AG04449 (cell line): ENCODE results near the gene WDR20.
"Not testable (repeated sequence)": the region's sequence is repeated elsewhere in the genome, so short reads cannot be mapped to it uniquely, and the experiment has no call there.

Experiments
- CTCF ChIA-PET: fragments of 350-600 bp; formaldehyde crosslinking; extraction: SDS; loops from one replicate; lab custom pipeline; 2021; ENCODE audit warnings: antibody characterized with exemption; lab: Yijun Ruan, JAX
- POLR2A ChIA-PET: fragments of 400-600, 350-600 bp; formaldehyde crosslinking; extraction: SDS; loops from one replicate; lab custom pipeline; 2020; ENCODE audit warnings: antibody characterized with exemption, inconsistent platforms; lab: Yijun Ruan, JAX
- DNase-seq: peaks from one replicate; pipeline ENCODE4 v3.0.0-alpha.2; 2010; ENCODE audit warnings: low read depth, low spot score
- H3K4me3 ChIP-seq: 2 replicates; pipeline ENCODE4 v1.5.1; 2011; ENCODE audit warnings: low read depth, mild to moderate bottlenecking, control low read depth, low read length
- CTCF ChIP-seq: IDR thresholded peaks from one replicate; pipeline ENCODE4 v1.5.1; 2011; ENCODE audit warnings: mild to moderate bottlenecking, moderate library complexity, low read length, control low read depth, inconsistent platforms; ENCODE audit not compliant: insufficient read depth; ENCODE audit errors: missing control alignments

The WDR20 gene

GRCh38 chr14:102238766-102239165 is 99.1 kb downstream of the WDR20 start:
- CTCF ChIA-PET: interaction anchor here (0.9 to 5.2 kb wide), 3 partner anchors 22 to 78 kb away, joined by 3 to 113 read pairs (median 6); partner anchors contain the start of gene ZNF839
- DNase-seq: no peak
- POLR2A ChIA-PET: no interaction called here
- no peak for TF ChIP-seq CTCF
- no peak overlapping the region for H3K4me3 ChIP-seq

- ChIA-PET POLR2A (no interaction called here), CTCF (interaction anchor here (0.9 to 5.2 kb wide), 2 partner anchors 21 to 77 kb away, joined by 3 to 113 read pairs; partner anchors contain the start of gene ZNF839)
- no peak overlapping the region for H3K4me3 ChIP-seq
- no peak for DNase-seq
- no peak for TF ChIP-seq CTCF
Measured at GRCh38 chr14:102239231-102239630, 99.5 kb downstream of the WDR20 start.

DNA sequence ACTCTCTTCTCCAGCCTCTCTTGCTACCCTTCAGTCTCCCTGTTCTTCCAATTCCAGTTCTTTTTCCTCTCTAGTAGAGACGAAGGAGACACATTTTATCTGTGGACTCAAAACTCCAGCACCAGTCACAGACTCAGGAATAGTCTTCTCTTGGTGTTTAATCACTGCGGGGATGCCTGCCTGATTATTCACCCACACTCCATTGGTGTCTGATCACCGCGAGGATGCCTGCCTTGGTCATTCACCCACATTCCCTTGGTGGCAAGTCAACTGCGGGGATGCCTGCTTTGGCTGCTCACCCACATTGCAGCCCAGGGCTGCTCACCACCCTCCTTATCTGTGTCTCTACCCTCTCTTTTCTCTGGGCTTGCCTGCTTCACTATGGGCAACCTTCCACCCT is 100.8 kb downstream of the WDR20 start:
- POLR2A ChIA-PET, H3K4me3 ChIP-seq, DNase-seq: not testable (repeated sequence)
- CTCF ChIA-PET: interaction anchor here (1.1 to 5.2 kb wide), 2 partner anchors 19 to 76 kb away, joined by 3 to 113 read pairs; partner anchors contain the start of gene ZNF839

DNA sequence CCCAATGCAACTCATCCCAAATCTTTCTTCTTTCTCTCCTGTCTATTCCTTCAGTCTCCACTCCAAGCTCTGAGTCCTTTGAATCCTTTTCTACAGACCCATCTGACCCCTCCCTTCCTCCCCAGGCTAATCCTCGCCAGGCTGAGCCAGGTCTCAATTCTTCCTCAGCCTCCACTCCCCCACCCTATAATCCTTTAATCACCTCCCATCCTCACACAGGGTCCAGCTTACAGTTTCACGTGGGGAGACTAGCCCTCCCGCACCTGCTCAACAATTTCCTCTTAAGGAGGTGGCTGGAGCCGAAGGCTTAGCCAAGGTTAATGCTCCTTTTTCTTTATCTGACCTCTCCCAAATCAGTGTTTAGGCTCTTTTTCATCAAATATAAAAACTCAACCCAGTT is 101.5 kb downstream of the WDR20 start:
- H3K4me3 ChIP-seq: no peak overlapping the region
- DNase-seq: no peak
- ChIA-PET POLR2A (no interaction called here), CTCF (interaction anchor here (1.1 kb wide), 1 partner anchor 18 kb away, joined by 3 read pairs; no protein-coding TSS in a partner anchor)
- no peak for TF ChIP-seq CTCF

GRCh38 chr14:102243795-102244194 is 104.1 kb downstream of the WDR20 start:
- DNase-seq, H3K4me3 ChIP-seq, CTCF ChIA-PET, POLR2A ChIA-PET: not testable (repeated sequence)

- DNase-seq: no peak
- ChIA-PET CTCF (interaction anchor here (0.9 kb wide), 1 partner anchor 10 kb away, joined by 4 read pairs; no protein-coding TSS in a partner anchor), POLR2A (no interaction called here)
- H3K4me3 ChIP-seq: no peak overlapping the region
- TF ChIP-seq CTCF: no peak
Measured at GRCh38 chr14:102246071-102246470, 106.4 kb downstream of the WDR20 start.

DNA sequence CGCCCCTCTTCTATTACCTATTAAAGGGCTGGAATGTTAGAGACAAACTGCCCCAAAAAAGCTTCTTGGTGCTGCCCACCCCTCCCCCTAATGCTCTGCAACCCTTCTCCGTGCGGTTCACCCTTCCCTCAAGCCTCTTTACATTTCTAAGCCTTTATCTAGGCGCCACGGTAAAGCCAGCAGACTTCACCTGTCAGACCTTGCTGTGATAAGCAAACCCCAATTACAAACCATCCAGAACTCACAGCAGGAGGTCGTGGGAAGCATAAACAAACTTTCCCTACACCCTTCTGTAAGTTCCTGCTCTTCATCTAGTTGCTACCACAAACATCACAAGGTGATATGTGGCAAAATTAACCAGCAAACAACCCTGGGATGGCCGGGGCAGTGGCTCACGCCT is 108.4 kb downstream of the WDR20 start:
- H3K4me3 ChIP-seq: no peak overlapping the region
- no peak for TF ChIP-seq CTCF
- no peak for DNase-seq
- POLR2A ChIA-PET: no interaction called here
- CTCF ChIA-PET: interaction anchor here (2.5 kb wide), 1 partner anchor 12 kb away, joined by 6 read pairs; no protein-coding TSS in a partner anchor
